OCI-LY7 (cell line): ENCODE results near the gene TAF3. TPM values are rescaled to one million over a fixed set of nuclear protein-coding genes. Genes with fewer than 3 reads are reported as not detected.
"Not testable (repeated sequence)": the region's sequence is repeated elsewhere in the genome, so short reads cannot be mapped to it uniquely, and the experiment has no call there.

ENCODE experiments used
- BruUV-seq: library from RNA; stranded (reverse); fragments of 400-500 nt; replicated peaks from 2 replicates; lab custom pipeline; 2021; lab: Mats Ljungman, UMichigan
- CTCF ChIA-PET: fragments of 300-600 bp; sonication (Branson Sonifier 250); formaldehyde crosslinking; loops from one replicate; lab custom pipeline; 2022; ENCODE audit warnings: antibody characterized with exemption; ENCODE audit not compliant: unreplicated experiment; lab: Charles Lee
- POLR2A ChIA-PET: fragments of 300-600 bp; sonication (Branson Sonifier 250); formaldehyde crosslinking; loops from one replicate; lab custom pipeline; 2022; ENCODE audit warnings: antibody characterized with exemption; lab: Charles Lee
- DNase-seq: peaks from one replicate; pipeline ENCODE4 v3.0.0-alpha.2; 2015; ENCODE audit warnings: low spot score
- H2AFZ ChIP-seq: fragments of 200-600 bp; sonication (generic), shearing (Covaris generic); 2 replicates; pipeline ENCODE4 v1.6.1; 2014; ENCODE audit warnings: mild to moderate bottlenecking, antibody characterized with exemption, low read length, moderate library complexity
- H3K27ac ChIP-seq: fragments of 200-600 bp; sonication (generic); 2 replicates; pipeline ENCODE4 v1.5.1; 2014; ENCODE audit warnings: mixed run types, low read depth, mild to moderate bottlenecking, moderate library complexity, low read length, inconsistent platforms; ENCODE audit not compliant: poor library complexity, severe bottlenecking
- H3K36me3 ChIP-seq: fragments of 200-600 bp; sonication (generic); 2 replicates; pipeline ENCODE4 v1.6.1; 2014; ENCODE audit warnings: mild to moderate bottlenecking, antibody characterized with exemption, low read length, moderate library complexity, mixed read lengths; ENCODE audit not compliant: insufficient read depth
- H3K4me1 ChIP-seq: fragments of 200-600 bp; sonication (generic); 2 replicates; pipeline ENCODE4 v1.5.1; 2014; ENCODE audit warnings: mild to moderate bottlenecking, low read length; ENCODE audit not compliant: insufficient read depth, poor library complexity, severe bottlenecking
- H3K4me2 ChIP-seq: fragments of 200-600 bp; sonication (generic); 2 replicates; pipeline ENCODE4 v1.6.1; 2014; ENCODE audit warnings: mild to moderate bottlenecking, low read length
- H3K4me3 ChIP-seq: fragments of 200-600 bp; sonication (generic); 2 replicates; pipeline ENCODE4 v1.5.1; 2014; ENCODE audit warnings: mild to moderate bottlenecking, low read depth, low read length; ENCODE audit not compliant: poor library complexity, severe bottlenecking
- H3K79me2 ChIP-seq: fragments of 200-600 bp; sonication (generic); 2 replicates; pipeline ENCODE4 v1.6.1; 2016; ENCODE audit warnings: low read depth, mild to moderate bottlenecking, low read length, moderate library complexity, mixed read lengths; ENCODE audit not compliant: insufficient read depth
- H3K9me2 ChIP-seq: fragments of 200-600 bp; sonication (generic); 2 replicates; pipeline ENCODE4 v1.6.1; 2016; ENCODE audit warnings: mild to moderate bottlenecking, low read length, mixed read lengths; ENCODE audit not compliant: insufficient read depth
- H3K9me3 ChIP-seq: fragments of 200-600 bp; sonication (generic); 2 replicates; pipeline ENCODE4 v1.6.1; 2014; ENCODE audit warnings: mild to moderate bottlenecking, mixed run types, low read length, mixed read lengths
- H4K20me1 ChIP-seq: fragments of 200-600 bp; sonication (generic); 2 replicates; pipeline ENCODE4 v1.6.1; 2014; ENCODE audit warnings: mild to moderate bottlenecking, antibody characterized with exemption, low read length, moderate library complexity, mixed read lengths; ENCODE audit not compliant: insufficient read depth
- CTCF ChIP-seq: fragments of 200-600 bp; sonication (generic); conservative IDR thresholded peaks from 2 replicates; pipeline ENCODE4 v1.5.1; 2014; ENCODE audit warnings: mild to moderate bottlenecking, antibody characterized with exemption, low read length, moderate library complexity, mixed read lengths
- EZH2phosphoT487 ChIP-seq: fragments of 200-600 bp; sonication (generic); IDR thresholded peaks from 2 replicates; pipeline ENCODE4 v1.6.1; 2018; ENCODE audit warnings: low read depth, borderline replicate concordance, mild to moderate bottlenecking, mixed run types, antibody characterized with exemption, low read length, moderate library complexity, mixed read lengths
- intact Hi-C: fragments of 100-400 bp; cut with micrococcal nuclease; formaldehyde crosslinking; loops from one replicate; pipeline ENCODE4 v1.10.0; 2022; ENCODE audit not compliant: unreplicated experiment
- total RNA-seq, 2 experiments: library from RNA; depleted of rRNA in 1 of 2; stranded (reverse); fragments of >200 nt in 1 of 2; shearing (Covaris generic) in 1 of 2; gene quantifications; 2 replicates each; pipeline ENCODE4 v1.2.3, GENCODE V29; 2014 to 2022

Gene TAF3
- total RNA-seq, 2 experiments from 2014 or later = 3.8 to 11.1 TPM

GRCh38 chr10:7776777-7777176 lies 41.5 kb upstream of the TAF3 start:
- no peak overlapping the region for H3K4me2 ChIP-seq
- H2AFZ ChIP-seq = no peak overlapping the region
- H3K4me3 ChIP-seq = no peak overlapping the region
- H3K9me2 ChIP-seq = no peaks in the 10 kb centered on the region
- H3K27ac ChIP-seq = no peak overlapping the region
- ChIA-PET CTCF (no interaction called here), POLR2A (interaction anchor here (0.5 to 1.0 kb wide), 5 partner anchors 19 to 898 kb away, joined by 3 read pairs; no protein-coding TSS in a partner anchor)
- peaks cover 88% of the 10 kb centered on the region for H3K36me3 ChIP-seq
- intact Hi-C loops = no loop called here
- TF ChIP-seq EZH2phosphoT487 = no peak
- TF ChIP-seq CTCF = no peak
- BruUV-seq = no TSS peak
- peaks cover 4% of the 10 kb centered on the region for H3K4me1 ChIP-seq
- H3K9me3 ChIP-seq = no peaks in the 10 kb centered on the region
- no peaks in the 10 kb centered on the region for H3K79me2 ChIP-seq
- no peak for DNase-seq
- no peaks in the 10 kb centered on the region for H4K20me1 ChIP-seq

- H4K20me1 ChIP-seq, H3K4me2 ChIP-seq, CTCF ChIA-PET, H3K9me2 ChIP-seq, DNase-seq, intact Hi-C loops, H2AFZ ChIP-seq, H3K4me3 ChIP-seq, H3K9me3 ChIP-seq, POLR2A ChIA-PET, H3K4me1 ChIP-seq, H3K27ac ChIP-seq, BruUV-seq: not testable (repeated sequence)
- Histone ChIP-seq H3K79me2 (peaks cover 51% of the 10 kb centered on the region), H3K36me3 (peaks cover 68% of the 10 kb centered on the region)
Measured at GRCh38 chr10:7782194-7782593, 36.1 kb upstream of the TAF3 start.

- H3K9me3 ChIP-seq = no peaks in the 10 kb centered on the region
- no peak for DNase-seq
- intact Hi-C loops = no loop called here
- TF ChIP-seq EZH2phosphoT487 (no peak), CTCF (no peak)
- peaks cover 20% of the 10 kb centered on the region for H3K4me1 ChIP-seq
- peak overlapping the region; percentile 79 for H3K4me3 ChIP-seq
- no TSS peak for BruUV-seq
- peak overlapping the region; percentile 77 for H3K4me2 ChIP-seq
- no peak overlapping the region for H3K27ac ChIP-seq
- no peak overlapping the region for H2AFZ ChIP-seq
- H3K79me2 ChIP-seq = peaks cover 91% of the 10 kb centered on the region
- H3K36me3 ChIP-seq = peaks cover 41% of the 10 kb centered on the region
- H4K20me1 ChIP-seq = peaks cover 27% of the 10 kb centered on the region; the same call in 1 of the 2 replicates
- no peaks in the 10 kb centered on the region for H3K9me2 ChIP-seq
- ChIA-PET POLR2A (no interaction called here), CTCF (interaction anchor here (2.5 kb wide), 1 partner anchor 32 kb away, joined by 11 read pairs; the partner anchor contains the start of gene TAF3)
Measured at GRCh38 chr10:7786430-7786829, 31.9 kb upstream of the TAF3 start.
